IMR-90 (cell line): ENCODE data around the gene NDST1. TPM values are rescaled to one million over a fixed set of nuclear protein-coding genes. Genes with fewer than 3 reads are reported as not detected.

Experiments
- ATAC-seq: fragments of 200-7000 bp; cut with Tn5 transposase; 2 replicates; pipeline ENCODE4 v1.9.1; 2020; ENCODE audit warnings: low read depth, mild to moderate bottlenecking, moderate library complexity
- BruUV-seq: library from RNA; stranded (reverse); fragments of 400-500 nt; replicated peaks from 2 replicates; lab custom pipeline; 2021; lab: Mats Ljungman, UMichigan
- CTCF ChIA-PET: fragments of 300-600 bp; formaldehyde crosslinking; extraction: SDS; loops from one replicate; lab custom pipeline; 2021; ENCODE audit warnings: antibody characterized with exemption; lab: Yijun Ruan, JAX
- POLR2A ChIA-PET: fragments of 300-600 bp; sonication (Branson Sonifier 250); formaldehyde crosslinking; loops from one replicate; lab custom pipeline; 2022; ENCODE audit warnings: antibody characterized with exemption; ENCODE audit not compliant: unreplicated experiment; lab: Charles Lee
- DNase-seq: peaks from one replicate; pipeline ENCODE4 v3.0.0; 2013
- H2AFZ ChIP-seq: replicated peaks from 2 replicates; pipeline ENCODE3; 2013; ENCODE audit warnings: low read length, mild to moderate bottlenecking; ENCODE audit not compliant: poor library complexity
- H2AK5ac ChIP-seq: 2 replicates; pipeline ENCODE4 v1.6.1; 2013; ENCODE audit warnings: low read depth, low read length, inconsistent platforms
- H2AK9ac ChIP-seq: replicated peaks from 2 replicates; pipeline ENCODE3; 2013; ENCODE audit warnings: mild to moderate bottlenecking, low read depth, low read length, moderate library complexity; ENCODE audit not compliant: poor library complexity
- H2BK120ac ChIP-seq: 2 replicates; pipeline ENCODE4 v1.6.1; 2013; ENCODE audit warnings: low read depth, low read length, inconsistent platforms
- H2BK15ac ChIP-seq: 3 replicates; pipeline ENCODE4 v1.6.1; 2013; ENCODE audit warnings: low read depth, low read length, inconsistent platforms
- H2BK20ac ChIP-seq: 2 replicates; pipeline ENCODE4 v1.6.1; 2013; ENCODE audit warnings: low read depth, mild to moderate bottlenecking, inconsistent platforms, low read length, moderate library complexity
- H2BK5ac ChIP-seq: 2 replicates; pipeline ENCODE4 v1.6.1; 2013; ENCODE audit warnings: mild to moderate bottlenecking, low read depth, low read length, inconsistent platforms; ENCODE audit not compliant: poor library complexity, severe bottlenecking
- H3K14ac ChIP-seq: replicated peaks from 2 replicates; pipeline ENCODE4 v1.6.1; 2013; ENCODE audit warnings: low read depth, low read length, inconsistent platforms
- H3K18ac ChIP-seq: 2 replicates; pipeline ENCODE4 v1.6.1; 2013; ENCODE audit warnings: low read depth, low read length, control low read depth
- H3K23ac ChIP-seq: 2 replicates; pipeline ENCODE4 v1.6.1; 2013; ENCODE audit warnings: low read depth, low read length, inconsistent platforms
- H3K27ac ChIP-seq: 2 replicates; pipeline ENCODE4 v1.5.1; 2013; ENCODE audit warnings: mild to moderate bottlenecking, control low read depth, low read length; ENCODE audit not compliant: insufficient read depth
- H3K27me3 ChIP-seq: 2 replicates; pipeline ENCODE4 v1.6.1; 2013; ENCODE audit warnings: low read length; ENCODE audit not compliant: control insufficient read depth, insufficient read depth
- H3K36me3 ChIP-seq: 2 replicates; pipeline ENCODE4 v1.6.1; 2013; ENCODE audit warnings: low read length, mixed read lengths; ENCODE audit not compliant: control insufficient read depth, insufficient read depth
- H3K4ac ChIP-seq: 2 replicates; pipeline ENCODE4 v1.6.1; 2013; ENCODE audit warnings: low read depth, low read length, inconsistent platforms
- H3K4me1 ChIP-seq: 2 replicates; pipeline ENCODE4 v1.6.1; 2013; ENCODE audit warnings: low read length, mixed read lengths; ENCODE audit not compliant: control insufficient read depth, insufficient read depth
- H3K4me2 ChIP-seq: 2 replicates; pipeline ENCODE4 v1.6.1; 2013; ENCODE audit warnings: low read depth, mild to moderate bottlenecking, control low read depth, low read length, moderate library complexity
- H3K4me3 ChIP-seq: 2 replicates; pipeline ENCODE4 v1.5.1; 2013; ENCODE audit warnings: low read depth, mild to moderate bottlenecking, control low read depth, low read length, moderate library complexity; ENCODE audit not compliant: insufficient read depth
- H3K56ac ChIP-seq: 2 replicates; pipeline ENCODE4 v1.6.1; 2013; ENCODE audit warnings: low read length, inconsistent platforms; ENCODE audit not compliant: insufficient read depth; ENCODE audit errors: extremely low read depth
- H3K79me1 ChIP-seq, 2 experiments: 2 replicates each; pipeline ENCODE4 v1.6.1; 2013; ENCODE audit warnings: low read length in 2 of 2, inconsistent platforms in 1 of 2, low read depth in 1 of 2
- H3K9ac ChIP-seq: 2 replicates; pipeline ENCODE4 v1.6.1; 2013; ENCODE audit warnings: low read depth, low read length, control low read depth
- H3K9me1 ChIP-seq: 2 replicates; pipeline ENCODE4 v1.6.1; 2013; ENCODE audit warnings: low read length, inconsistent platforms; ENCODE audit not compliant: insufficient read depth
- H3K9me3 ChIP-seq: 2 replicates; pipeline ENCODE4 v1.6.1; 2013; ENCODE audit warnings: low read length; ENCODE audit not compliant: control insufficient read depth, insufficient read depth
- H4K20me1 ChIP-seq: 2 replicates; pipeline ENCODE4 v1.6.1; 2013; ENCODE audit warnings: low read length, inconsistent platforms; ENCODE audit not compliant: insufficient read depth
- H4K5ac ChIP-seq: 2 replicates; pipeline ENCODE4 v1.6.1; 2013; ENCODE audit warnings: mild to moderate bottlenecking, low read depth, low read length, control low read depth
- H4K8ac ChIP-seq, 2 experiments: 2 replicates each; pipeline ENCODE4 v1.6.1; 2013; ENCODE audit warnings: low read depth in 2 of 2, low read length in 2 of 2, control low read depth in 1 of 2, inconsistent platforms in 1 of 2
- H4K91ac ChIP-seq: 2 replicates; pipeline ENCODE4 v1.6.1; 2013; ENCODE audit warnings: low read depth, low read length, inconsistent platforms; ENCODE audit not compliant: insufficient read depth
- BHLHE40 ChIP-seq: fragments of 150-350 bp; IDR thresholded peaks from 2 replicates; pipeline ENCODE4 v1.6.1; 2016; ENCODE audit warnings: mild to moderate bottlenecking, low read depth, low read length
- CEBPB ChIP-seq: IDR thresholded peaks from 2 replicates; pipeline ENCODE4 v1.6.1; 2012; ENCODE audit warnings: low read depth, low read length, improper control_type of control experiment
- CHD1 ChIP-seq: IDR thresholded peaks from 2 replicates; pipeline ENCODE4 v1.6.1; 2012; ENCODE audit warnings: low read depth, low read length, improper control_type of control experiment
- FOS ChIP-seq: fragments of 150-350 bp; IDR thresholded peaks from 2 replicates; pipeline ENCODE4 v1.6.1; 2016; ENCODE audit warnings: low read depth, low read length
- MAFK ChIP-seq: IDR thresholded peaks from 2 replicates; pipeline ENCODE4 v1.6.1; 2012; ENCODE audit warnings: low read depth, low read length, improper control_type of control experiment
- MAZ ChIP-seq: IDR thresholded peaks from 2 replicates; pipeline ENCODE4 v1.6.1; 2012; ENCODE audit warnings: low read depth, mild to moderate bottlenecking, low read length, improper control_type of control experiment, moderate library complexity, borderline replicate concordance
- MXI1 ChIP-seq: IDR thresholded peaks from 2 replicates; pipeline ENCODE4 v1.6.1; 2012; ENCODE audit warnings: low read depth, mild to moderate bottlenecking, low read length, moderate library complexity, borderline replicate concordance
- NFE2L2 ChIP-seq: fragments of 150-350 bp; IDR thresholded peaks from 2 replicates; pipeline ENCODE4 v1.6.1; 2016; ENCODE audit warnings: low read depth, mild to moderate bottlenecking, low read length
- POLR2A ChIP-seq: IDR thresholded peaks from 2 replicates; pipeline ENCODE4 v1.6.1; 2012; ENCODE audit warnings: mild to moderate bottlenecking, low read depth, low read length
- RAD21 ChIP-seq: IDR thresholded peaks from 2 replicates; pipeline ENCODE4 v1.6.1; 2012; ENCODE audit warnings: low read length, improper control_type of control experiment
- RCOR1 ChIP-seq: IDR thresholded peaks from 2 replicates; pipeline ENCODE4 v1.6.1; 2012; ENCODE audit warnings: mild to moderate bottlenecking, low read length, improper control_type of control experiment; ENCODE audit not compliant: insufficient replicate concordance
- RFX5 ChIP-seq: IDR thresholded peaks from 2 replicates; pipeline ENCODE4 v1.8.0; 2012; ENCODE audit warnings: low read depth, mild to moderate bottlenecking, low read length, moderate library complexity
- SMC3 ChIP-seq: fragments of 150-350 bp; IDR thresholded peaks from 2 replicates; pipeline ENCODE4 v1.6.1; 2016; ENCODE audit warnings: low read depth, mild to moderate bottlenecking, antibody characterized with exemption, low read length, moderate library complexity
- WGBS, 2 experiments: methylation state at CpG; one replicate each; pipeline versions ENCODE4 v1.1.5 to v1.1.7; 2013; ENCODE audit warnings: missing lambda C conversion rate in 2 of 2; ENCODE audit not compliant: insufficient read length in 1 of 2; ENCODE audit errors: extremely low coverage in 2 of 2; 5-methylcytosine and 5-hydroxymethylcytosine counted together
- dilution Hi-C: fragments of 300-500 bp; cut with HindIII; formaldehyde crosslinking; loops from one replicate; pipeline ENCODE4 v1.14.3; 2018; ENCODE audit warnings: low sequenced_read_pairs; ENCODE audit not compliant: unreplicated experiment
- in situ Hi-C: fragments of 300-500 bp; cut with MboI; formaldehyde crosslinking; loops from 3 replicates; pipeline ENCODE4 v1.14.3; 2019; ENCODE audit warnings: low sequenced_read_pairs, inconsistent platforms, mixed read lengths
- intact Hi-C: fragments of 100-400 bp; cut with micrococcal nuclease; formaldehyde crosslinking; loops from 2 replicates; pipeline ENCODE4 v1.10.0; 2022
- polyA plus RNA-seq, 3 experiments: library from polyadenylated mRNA; depleted of rRNA; stranded (reverse); fragments of >200 nt; gene quantifications; 2 replicates each; pipeline ENCODE4 v1.2.3, GENCODE V29; 2012; ENCODE audit warnings: low replicate concordance in 1 of 3
- total RNA-seq: library from RNA; depleted of rRNA; stranded (reverse); fragments of >200 nt; gene quantifications from 2 replicates; pipeline ENCODE4 v1.2.3, GENCODE V29; 2012
- TF ChIP-seq, protein P1 (sequence below): conservative IDR thresholded peaks from 2 replicates; pipeline ENCODE4 v1.5.1; 2012; ENCODE audit warnings: mild to moderate bottlenecking, low read depth, low read length, improper control_type of control experiment
- TF ChIP-seq, protein P2 (sequence below): fragments of 150-350 bp; IDR thresholded peaks from 2 replicates; pipeline ENCODE4 v1.6.1; 2016; ENCODE audit warnings: low read depth, mild to moderate bottlenecking, low read length, moderate library complexity, borderline replicate concordance
- TF ChIP-seq, protein P3 (sequence below): fragments of 150-350 bp; IDR thresholded peaks from 2 replicates; pipeline ENCODE4 v1.6.1; 2017; ENCODE audit warnings: mild to moderate bottlenecking, antibody characterized with exemption, low read length, low read depth

The NDST1 gene
- total and polyA plus RNA-seq, 2 of the 4 experiments (the other 2 are of a cell fraction): 30.5 to 80.4 TPM

DNA sequence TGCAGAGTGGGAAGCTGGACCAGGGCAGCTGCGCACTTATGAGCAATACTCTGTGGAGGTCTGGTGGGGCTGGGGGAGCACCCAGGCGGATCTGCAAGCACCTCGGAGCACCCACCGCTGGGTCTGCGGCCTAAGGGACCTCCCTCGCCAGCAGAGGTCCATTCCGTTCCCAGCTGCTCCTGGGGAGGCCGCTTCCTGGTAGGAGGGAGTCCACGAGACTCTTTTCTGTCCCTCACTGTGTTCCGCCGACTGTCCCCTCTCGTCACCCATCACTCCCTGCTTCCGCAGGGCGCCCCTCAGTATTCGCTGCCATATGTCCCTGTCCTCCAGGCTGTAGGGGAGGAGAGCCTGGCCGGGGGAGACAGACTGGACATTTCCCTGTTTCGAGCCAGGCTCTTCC lies 45.5 kb downstream of the NDST1 start:
- H3K9me1 ChIP-seq: no peaks in the 10 kb centered on the region; the same call in 1 of the 2 replicates
- intact Hi-C loops: no loop called here
- POLR2A ChIA-PET: no interaction called here
- no peak for ATAC-seq
- no peak overlapping the region for H2BK15ac ChIP-seq
- H4K20me1 ChIP-seq: peaks cover 7% of the 10 kb centered on the region; the same call in 1 of the 2 replicates
- no peak overlapping the region for H2BK20ac ChIP-seq
- in situ Hi-C loops: no loop called here
- BruUV-seq: no TSS peak
- no peak overlapping the region for H3K23ac ChIP-seq
- no peak for DNase-seq
- no peak for TF ChIP-seq RCOR1
- no peak for TF ChIP-seq FOS
- no peak for TF ChIP-seq MAZ
- TF ChIP-seq, protein P1, sequence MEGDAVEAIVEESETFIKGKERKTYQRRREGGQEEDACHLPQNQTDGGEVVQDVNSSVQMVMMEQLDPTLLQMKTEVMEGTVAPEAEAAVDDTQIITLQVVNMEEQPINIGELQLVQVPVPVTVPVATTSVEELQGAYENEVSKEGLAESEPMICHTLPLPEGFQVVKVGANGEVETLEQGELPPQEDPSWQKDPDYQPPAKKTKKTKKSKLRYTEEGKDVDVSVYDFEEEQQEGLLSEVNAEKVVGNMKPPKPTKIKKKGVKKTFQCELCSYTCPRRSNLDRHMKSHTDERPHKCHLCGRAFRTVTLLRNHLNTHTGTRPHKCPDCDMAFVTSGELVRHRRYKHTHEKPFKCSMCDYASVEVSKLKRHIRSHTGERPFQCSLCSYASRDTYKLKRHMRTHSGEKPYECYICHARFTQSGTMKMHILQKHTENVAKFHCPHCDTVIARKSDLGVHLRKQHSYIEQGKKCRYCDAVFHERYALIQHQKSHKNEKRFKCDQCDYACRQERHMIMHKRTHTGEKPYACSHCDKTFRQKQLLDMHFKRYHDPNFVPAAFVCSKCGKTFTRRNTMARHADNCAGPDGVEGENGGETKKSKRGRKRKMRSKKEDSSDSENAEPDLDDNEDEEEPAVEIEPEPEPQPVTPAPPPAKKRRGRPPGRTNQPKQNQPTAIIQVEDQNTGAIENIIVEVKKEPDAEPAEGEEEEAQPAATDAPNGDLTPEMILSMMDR: no peak
- TF ChIP-seq CEBPB: no peak
- TF ChIP-seq RAD21: no peak
- no peak for TF ChIP-seq CHD1
- no peak for TF ChIP-seq SMC3
- TF ChIP-seq MXI1: no peak
- TF ChIP-seq POLR2A: no peak
- no peak for TF ChIP-seq RFX5
- TF ChIP-seq MAFK: no peak
- no peak for TF ChIP-seq BHLHE40
- TF ChIP-seq NFE2L2: no peak
- TF ChIP-seq, protein P2, sequence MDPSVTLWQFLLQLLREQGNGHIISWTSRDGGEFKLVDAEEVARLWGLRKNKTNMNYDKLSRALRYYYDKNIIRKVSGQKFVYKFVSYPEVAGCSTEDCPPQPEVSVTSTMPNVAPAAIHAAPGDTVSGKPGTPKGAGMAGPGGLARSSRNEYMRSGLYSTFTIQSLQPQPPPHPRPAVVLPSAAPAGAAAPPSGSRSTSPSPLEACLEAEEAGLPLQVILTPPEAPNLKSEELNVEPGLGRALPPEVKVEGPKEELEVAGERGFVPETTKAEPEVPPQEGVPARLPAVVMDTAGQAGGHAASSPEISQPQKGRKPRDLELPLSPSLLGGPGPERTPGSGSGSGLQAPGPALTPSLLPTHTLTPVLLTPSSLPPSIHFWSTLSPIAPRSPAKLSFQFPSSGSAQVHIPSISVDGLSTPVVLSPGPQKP: no peak
- TF ChIP-seq, protein P3, sequence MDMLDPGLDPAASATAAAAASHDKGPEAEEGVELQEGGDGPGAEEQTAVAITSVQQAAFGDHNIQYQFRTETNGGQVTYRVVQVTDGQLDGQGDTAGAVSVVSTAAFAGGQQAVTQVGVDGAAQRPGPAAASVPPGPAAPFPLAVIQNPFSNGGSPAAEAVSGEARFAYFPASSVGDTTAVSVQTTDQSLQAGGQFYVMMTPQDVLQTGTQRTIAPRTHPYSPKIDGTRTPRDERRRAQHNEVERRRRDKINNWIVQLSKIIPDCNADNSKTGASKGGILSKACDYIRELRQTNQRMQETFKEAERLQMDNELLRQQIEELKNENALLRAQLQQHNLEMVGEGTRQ: no peak
- H3K27me3 ChIP-seq: no peaks in the 10 kb centered on the region
- no peak overlapping the region for H2BK120ac ChIP-seq
- no peaks in the 10 kb centered on the region for H3K4me1 ChIP-seq
- dilution Hi-C loops: no loop called here
- peaks cover 18 to 22% of the 10 kb centered on the region in 2 experiments for H3K79me1 ChIP-seq
- no peak overlapping the region for H4K8ac ChIP-seq
- peaks cover 67% of the 10 kb centered on the region for H3K36me3 ChIP-seq
- H3K18ac ChIP-seq: no peak overlapping the region
- no peak overlapping the region for H2BK5ac ChIP-seq
- whole genome bisulfite sequencing, 2 experiments: 93% methylated on average over 3 of the region's 17 CpGs; no CpG with 5 or more reads in 1 of the 2 experiments
- no peak overlapping the region for H3K27ac ChIP-seq
- H3K9me3 ChIP-seq: no peaks in the 10 kb centered on the region
- H3K56ac ChIP-seq: no peak overlapping the region
- H4K91ac ChIP-seq: no peak overlapping the region
- no peak overlapping the region for H3K4me2 ChIP-seq
- no peak overlapping the region for H3K9ac ChIP-seq
- H2AFZ ChIP-seq: no peak overlapping the region
- no peak overlapping the region for H2AK9ac ChIP-seq
- H3K4ac ChIP-seq: no peak overlapping the region
- no peak overlapping the region for H3K14ac ChIP-seq
- no peak overlapping the region for H4K5ac ChIP-seq
- CTCF ChIA-PET: interaction anchor here (0.6 kb wide), 1 partner anchor 42 kb away, joined by 3 read pairs; no protein-coding TSS in a partner anchor
- H3K4me3 ChIP-seq: no peak overlapping the region
- H2AK5ac ChIP-seq: no peak overlapping the region
